IMR-90 (cell line): ENCODE measurements around the gene TP73. TPM values are rescaled to one million over a fixed set of nuclear protein-coding genes. Genes with fewer than 3 reads are reported as not detected.

Experiments
- ATAC-seq: fragments of 200-7000 bp; cut with Tn5 transposase; 2 replicates; pipeline ENCODE4 v1.9.1; 2020; ENCODE audit warnings: low read depth, mild to moderate bottlenecking, moderate library complexity
- BruUV-seq: library from RNA; stranded (reverse); fragments of 400-500 nt; replicated peaks from 2 replicates; lab custom pipeline; 2021; lab: Mats Ljungman, UMichigan
- CTCF ChIA-PET: fragments of 300-600 bp; formaldehyde crosslinking; extraction: SDS; loops from one replicate; lab custom pipeline; 2021; ENCODE audit warnings: antibody characterized with exemption; lab: Yijun Ruan, JAX
- POLR2A ChIA-PET: fragments of 300-600 bp; sonication (Branson Sonifier 250); formaldehyde crosslinking; loops from one replicate; lab custom pipeline; 2022; ENCODE audit warnings: antibody characterized with exemption; ENCODE audit not compliant: unreplicated experiment; lab: Charles Lee
- DNase-seq: peaks from one replicate; pipeline ENCODE4 v3.0.0; 2013
- H2AFZ ChIP-seq: replicated peaks from 2 replicates; pipeline ENCODE3; 2013; ENCODE audit warnings: low read length, mild to moderate bottlenecking; ENCODE audit not compliant: poor library complexity
- H2AK5ac ChIP-seq: 2 replicates; pipeline ENCODE4 v1.6.1; 2013; ENCODE audit warnings: low read depth, low read length, inconsistent platforms
- H2AK9ac ChIP-seq: replicated peaks from 2 replicates; pipeline ENCODE3; 2013; ENCODE audit warnings: mild to moderate bottlenecking, low read depth, low read length, moderate library complexity; ENCODE audit not compliant: poor library complexity
- H2BK120ac ChIP-seq: 2 replicates; pipeline ENCODE4 v1.6.1; 2013; ENCODE audit warnings: low read depth, low read length, inconsistent platforms
- H2BK15ac ChIP-seq: 3 replicates; pipeline ENCODE4 v1.6.1; 2013; ENCODE audit warnings: low read depth, low read length, inconsistent platforms
- H2BK20ac ChIP-seq: 2 replicates; pipeline ENCODE4 v1.6.1; 2013; ENCODE audit warnings: low read depth, mild to moderate bottlenecking, inconsistent platforms, low read length, moderate library complexity
- H2BK5ac ChIP-seq: 2 replicates; pipeline ENCODE4 v1.6.1; 2013; ENCODE audit warnings: mild to moderate bottlenecking, low read depth, low read length, inconsistent platforms; ENCODE audit not compliant: poor library complexity, severe bottlenecking
- H3K14ac ChIP-seq: replicated peaks from 2 replicates; pipeline ENCODE4 v1.6.1; 2013; ENCODE audit warnings: low read depth, low read length, inconsistent platforms
- H3K18ac ChIP-seq: 2 replicates; pipeline ENCODE4 v1.6.1; 2013; ENCODE audit warnings: low read depth, low read length, control low read depth
- H3K23ac ChIP-seq: 2 replicates; pipeline ENCODE4 v1.6.1; 2013; ENCODE audit warnings: low read depth, low read length, inconsistent platforms
- H3K27ac ChIP-seq: 2 replicates; pipeline ENCODE4 v1.5.1; 2013; ENCODE audit warnings: mild to moderate bottlenecking, control low read depth, low read length; ENCODE audit not compliant: insufficient read depth
- H3K27me3 ChIP-seq: 2 replicates; pipeline ENCODE4 v1.6.1; 2013; ENCODE audit warnings: low read length; ENCODE audit not compliant: control insufficient read depth, insufficient read depth
- H3K36me3 ChIP-seq: 2 replicates; pipeline ENCODE4 v1.6.1; 2013; ENCODE audit warnings: low read length, mixed read lengths; ENCODE audit not compliant: control insufficient read depth, insufficient read depth
- H3K4ac ChIP-seq: 2 replicates; pipeline ENCODE4 v1.6.1; 2013; ENCODE audit warnings: low read depth, low read length, inconsistent platforms
- H3K4me1 ChIP-seq: 2 replicates; pipeline ENCODE4 v1.6.1; 2013; ENCODE audit warnings: low read length, mixed read lengths; ENCODE audit not compliant: control insufficient read depth, insufficient read depth
- H3K4me2 ChIP-seq: 2 replicates; pipeline ENCODE4 v1.6.1; 2013; ENCODE audit warnings: low read depth, mild to moderate bottlenecking, control low read depth, low read length, moderate library complexity
- H3K4me3 ChIP-seq: 2 replicates; pipeline ENCODE4 v1.5.1; 2013; ENCODE audit warnings: low read depth, mild to moderate bottlenecking, control low read depth, low read length, moderate library complexity; ENCODE audit not compliant: insufficient read depth
- H3K56ac ChIP-seq: 2 replicates; pipeline ENCODE4 v1.6.1; 2013; ENCODE audit warnings: low read length, inconsistent platforms; ENCODE audit not compliant: insufficient read depth; ENCODE audit errors: extremely low read depth
- H3K79me1 ChIP-seq, 2 experiments: 2 replicates each; pipeline ENCODE4 v1.6.1; 2013; ENCODE audit warnings: low read length in 2 of 2, inconsistent platforms in 1 of 2, low read depth in 1 of 2
- H3K9ac ChIP-seq: 2 replicates; pipeline ENCODE4 v1.6.1; 2013; ENCODE audit warnings: low read depth, low read length, control low read depth
- H3K9me1 ChIP-seq: 2 replicates; pipeline ENCODE4 v1.6.1; 2013; ENCODE audit warnings: low read length, inconsistent platforms; ENCODE audit not compliant: insufficient read depth
- H3K9me3 ChIP-seq: 2 replicates; pipeline ENCODE4 v1.6.1; 2013; ENCODE audit warnings: low read length; ENCODE audit not compliant: control insufficient read depth, insufficient read depth
- H4K20me1 ChIP-seq: 2 replicates; pipeline ENCODE4 v1.6.1; 2013; ENCODE audit warnings: low read length, inconsistent platforms; ENCODE audit not compliant: insufficient read depth
- H4K5ac ChIP-seq: 2 replicates; pipeline ENCODE4 v1.6.1; 2013; ENCODE audit warnings: mild to moderate bottlenecking, low read depth, low read length, control low read depth
- H4K8ac ChIP-seq, 2 experiments: 2 replicates each; pipeline ENCODE4 v1.6.1; 2013; ENCODE audit warnings: low read depth in 2 of 2, low read length in 2 of 2, control low read depth in 1 of 2, inconsistent platforms in 1 of 2
- H4K91ac ChIP-seq: 2 replicates; pipeline ENCODE4 v1.6.1; 2013; ENCODE audit warnings: low read depth, low read length, inconsistent platforms; ENCODE audit not compliant: insufficient read depth
- BHLHE40 ChIP-seq: fragments of 150-350 bp; IDR thresholded peaks from 2 replicates; pipeline ENCODE4 v1.6.1; 2016; ENCODE audit warnings: mild to moderate bottlenecking, low read depth, low read length
- WGBS, 2 experiments: methylation state at CpG; one replicate each; pipeline versions ENCODE4 v1.1.5 to v1.1.7; 2013; ENCODE audit warnings: missing lambda C conversion rate in 2 of 2; ENCODE audit not compliant: insufficient read length in 1 of 2; ENCODE audit errors: extremely low coverage in 2 of 2; 5-methylcytosine and 5-hydroxymethylcytosine counted together
- dilution Hi-C: fragments of 300-500 bp; cut with HindIII; formaldehyde crosslinking; loops from one replicate; pipeline ENCODE4 v1.14.3; 2018; ENCODE audit warnings: low sequenced_read_pairs; ENCODE audit not compliant: unreplicated experiment
- in situ Hi-C: fragments of 300-500 bp; cut with MboI; formaldehyde crosslinking; loops from 3 replicates; pipeline ENCODE4 v1.14.3; 2019; ENCODE audit warnings: low sequenced_read_pairs, inconsistent platforms, mixed read lengths
- intact Hi-C: fragments of 100-400 bp; cut with micrococcal nuclease; formaldehyde crosslinking; loops from 2 replicates; pipeline ENCODE4 v1.10.0; 2022
- polyA plus RNA-seq, 3 experiments: library from polyadenylated mRNA; depleted of rRNA; stranded (reverse); fragments of >200 nt; gene quantifications; 2 replicates each; pipeline ENCODE4 v1.2.3, GENCODE V29; 2012; ENCODE audit warnings: low replicate concordance in 1 of 3
- total RNA-seq: library from RNA; depleted of rRNA; stranded (reverse); fragments of >200 nt; gene quantifications from 2 replicates; pipeline ENCODE4 v1.2.3, GENCODE V29; 2012

TP73 gene
- total and polyA plus RNA-seq, 2 of the 4 experiments (the other 2 are of a cell fraction), result not detected

DNA sequence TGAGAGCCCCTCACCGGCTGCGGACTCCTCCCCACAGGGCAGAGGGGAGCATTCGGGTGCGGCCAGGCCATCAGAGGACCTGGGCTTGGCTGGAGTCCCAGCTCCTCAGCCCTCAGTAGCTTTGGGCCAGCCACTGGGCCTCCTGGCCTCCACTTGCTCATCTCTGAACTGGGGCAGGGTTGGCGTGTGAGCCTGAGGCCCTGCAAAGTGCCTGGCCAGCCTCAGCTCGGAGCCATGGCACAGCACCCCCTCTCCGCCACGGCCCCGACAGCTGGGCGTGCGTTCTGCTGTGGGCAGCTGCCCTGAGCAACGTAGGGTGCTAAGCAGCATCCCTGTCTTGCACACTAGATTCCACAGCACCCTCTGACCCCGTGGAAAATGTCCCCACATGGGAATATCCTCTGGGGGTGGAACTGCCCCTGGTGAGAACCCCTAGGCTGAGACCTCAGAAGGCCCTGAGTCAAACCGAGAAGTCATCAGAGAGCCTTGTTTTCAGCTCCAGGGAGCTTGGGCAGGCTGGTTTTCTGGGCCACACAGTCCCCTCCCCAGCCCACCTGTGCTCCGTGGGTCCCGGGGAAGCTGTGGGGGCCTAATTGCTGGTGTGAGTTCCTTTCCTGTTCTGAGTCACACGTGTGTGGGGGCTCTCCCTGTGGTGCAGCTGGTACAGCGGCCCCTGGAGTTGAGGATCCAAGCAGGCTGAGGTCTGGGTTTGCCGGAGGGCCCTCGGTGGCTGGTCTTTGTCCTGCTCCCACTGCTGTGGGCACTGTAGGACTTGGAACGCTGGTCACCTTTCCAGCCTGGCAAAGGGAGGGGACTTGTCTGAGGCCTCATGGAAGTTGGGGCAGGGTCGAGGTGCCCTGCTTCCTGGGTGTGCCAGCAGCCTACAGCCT, 24.5 kb downstream of the TP73 start:
- no peaks in the 10 kb centered on the region for H4K20me1 ChIP-seq
- BruUV-seq, result no TSS peak
- ATAC-seq (no peak), DNase-seq (no peak)
- in situ Hi-C loops (no loop called here), intact Hi-C loops (no loop called here), dilution Hi-C loops (no loop called here)
- H2BK5ac ChIP-seq, result no peak overlapping the region
- ChIA-PET CTCF (no interaction called here), POLR2A (no interaction called here)
- H3K4me3 ChIP-seq, result no peak overlapping the region
- no peaks in the 10 kb centered on the region for H3K36me3 ChIP-seq
- H3K79me1 ChIP-seq, result no peaks in the 10 kb centered on the region
- no peak overlapping the region for H3K56ac ChIP-seq
- H2BK15ac ChIP-seq, result no peak overlapping the region
- no peak overlapping the region for H3K23ac ChIP-seq
- H3K9me1 ChIP-seq, result no peaks in the 10 kb centered on the region
- no peak overlapping the region for H3K4me2 ChIP-seq
- H2AK9ac ChIP-seq, result no peak overlapping the region
- H3K18ac ChIP-seq, result no peak overlapping the region
- no peak overlapping the region for H3K27ac ChIP-seq
- TF ChIP-seq BHLHE40, result no peak
- no peaks in the 10 kb centered on the region for H3K9me3 ChIP-seq
- 69% methylated on average over 11 of the region's 22 CpGs; no CpG with 5 or more reads in 1 of the 2 experiments for WGBS, 2 experiments
- no peak overlapping the region for H4K91ac ChIP-seq
- H4K5ac ChIP-seq, result no peak overlapping the region
- H3K4ac ChIP-seq, result no peak overlapping the region
- no peak overlapping the region for H2BK120ac ChIP-seq
- H2BK20ac ChIP-seq, result no peak overlapping the region
- no peaks in the 10 kb centered on the region for H3K4me1 ChIP-seq
- peak overlapping the region; percentile 6 for H2AFZ ChIP-seq
- H3K9ac ChIP-seq, result no peak overlapping the region
- no peak overlapping the region for H2AK5ac ChIP-seq
- H3K27me3 ChIP-seq, result peaks cover 13% of the 10 kb centered on the region; the same call in 1 of the 2 replicates
- no peak overlapping the region for H4K8ac ChIP-seq
- no peak overlapping the region for H3K14ac ChIP-seq
